GM12878 (cell line): ENCODE data around the gene TRIM71. TPM values are rescaled to one million over a fixed set of nuclear protein-coding genes. Genes with fewer than 3 reads are reported as not detected.

Experiments used
- BCL11A ChIP-seq: IDR thresholded peaks from 2 replicates; pipeline ENCODE4 v1.6.1; 2011; ENCODE audit warnings: low read depth, low read length
- CBFB ChIP-seq: IDR thresholded peaks from 2 replicates; pipeline ENCODE4 v1.6.1; 2016; ENCODE audit warnings: antibody characterized with exemption, low read depth
- CEBPZ ChIP-seq: fragments of 150-350 bp; IDR thresholded peaks from 2 replicates; pipeline ENCODE4 v1.6.1; 2016; ENCODE audit warnings: low read depth, low read length
- DPF2 ChIP-seq: fragments of 450-650 bp; IDR thresholded peaks from 2 replicates; pipeline ENCODE4 v1.6.1; 2017; ENCODE audit warnings: mild to moderate bottlenecking
- EED ChIP-seq: sonication (generic); IDR thresholded peaks from 2 replicates; pipeline ENCODE4 v1.6.1; 2016; ENCODE audit warnings: antibody characterized with exemption, low read depth
- FOXM1 ChIP-seq: IDR thresholded peaks from 2 replicates; pipeline ENCODE4 v1.6.1; 2012; ENCODE audit warnings: low read depth, mild to moderate bottlenecking, inconsistent platforms, low read length, moderate library complexity
- GABPA ChIP-seq: IDR thresholded peaks from 2 replicates; pipeline ENCODE4 v1.6.1; 2014; ENCODE audit warnings: antibody characterized with exemption, low read depth, mild to moderate bottlenecking, inconsistent platforms
- GATAD2B ChIP-seq: fragments of 450-650 bp; conservative IDR thresholded peaks from 2 replicates; pipeline ENCODE4 v1.6.1; 2017; ENCODE audit warnings: low read depth, mild to moderate bottlenecking, moderate library complexity
- HCFC1 ChIP-seq: fragments of 150-350 bp; IDR thresholded peaks from 2 replicates; pipeline ENCODE4 v1.6.1; 2014; ENCODE audit warnings: low read length
- JUNB ChIP-seq: IDR thresholded peaks from 2 replicates; pipeline ENCODE4 v1.6.1; 2016; ENCODE audit warnings: antibody characterized with exemption, mild to moderate bottlenecking
- JUND ChIP-seq: IDR thresholded peaks from 2 replicates; pipeline ENCODE4 v1.6.1; 2012; ENCODE audit warnings: low read depth, mild to moderate bottlenecking, low read length, improper control_type of control experiment, moderate library complexity
- KDM1A ChIP-seq: fragments of 200-600 bp; sonication (generic); IDR thresholded peaks from 2 replicates; pipeline ENCODE4 v1.6.1; 2016; ENCODE audit warnings: borderline replicate concordance
- KLF5 ChIP-seq: fragments of 450-650 bp; IDR thresholded peaks from 2 replicates; pipeline ENCODE4 v1.6.1; 2014; ENCODE audit warnings: mild to moderate bottlenecking; ENCODE audit not compliant: partially characterized antibody
- MEF2B ChIP-seq: fragments of 450-650 bp; IDR thresholded peaks from 2 replicates; pipeline ENCODE4 v1.6.1; 2018; ENCODE audit warnings: mild to moderate bottlenecking, moderate library complexity; ENCODE audit not compliant: partially characterized antibody, poor library complexity, severe bottlenecking
- NR2C1 ChIP-seq: fragments of 450-650 bp; IDR thresholded peaks from 2 replicates; pipeline ENCODE4 v1.6.1; 2017; ENCODE audit warnings: antibody characterized with exemption, mild to moderate bottlenecking, moderate library complexity
- NRF1 ChIP-seq: conservative IDR thresholded peaks from 2 replicates; pipeline ENCODE4 v1.6.1; 2011; ENCODE audit warnings: mild to moderate bottlenecking, low read depth, low read length, improper control_type of control experiment
- POLR2AphosphoS5 ChIP-seq: IDR thresholded peaks from 2 replicates; pipeline ENCODE4 v1.6.1; 2011; ENCODE audit warnings: mild to moderate bottlenecking, low read length, inconsistent platforms
- RAD21 ChIP-seq: IDR thresholded peaks from 2 replicates; pipeline ENCODE4 v1.6.1; 2011; ENCODE audit warnings: mild to moderate bottlenecking, low read depth, low read length, moderate library complexity; ENCODE audit not compliant: insufficient read depth
- SP1 ChIP-seq: IDR thresholded peaks from one replicate; pipeline ENCODE4 v1.6.1; 2011; ENCODE audit warnings: low read depth, low read length
- SREBF2 ChIP-seq: IDR thresholded peaks from 2 replicates; pipeline ENCODE4 v1.6.1; 2012; ENCODE audit warnings: mild to moderate bottlenecking, low read length
- STAT3 ChIP-seq: IDR thresholded peaks from 2 replicates; pipeline ENCODE4 v1.6.1; 2011; ENCODE audit warnings: low read depth, low read length, improper control_type of control experiment
- SUPT20H ChIP-seq: IDR thresholded peaks from 2 replicates; pipeline ENCODE4 v1.6.1; 2011; ENCODE audit warnings: low read depth, mild to moderate bottlenecking, low read length, moderate library complexity, borderline replicate concordance; ENCODE audit not compliant: control insufficient read depth
- TCF3 ChIP-seq: IDR thresholded peaks from 2 replicates; pipeline ENCODE4 v1.6.1; 2012; ENCODE audit warnings: low read depth, mild to moderate bottlenecking, low read length, borderline replicate concordance; ENCODE audit not compliant: insufficient read depth
- WRNIP1 ChIP-seq: IDR thresholded peaks from 2 replicates; pipeline ENCODE4 v1.6.1; 2011; ENCODE audit warnings: low read depth, low read length, improper control_type of control experiment, borderline replicate concordance
- polyA plus RNA-seq, 11 experiments: library from polyadenylated mRNA; depleted of rRNA in 4 of 11; unstranded in 6 of 11; stranded (reverse) in 5 of 11; fragments of >200 nt; fragmentation: Nextera tagmentation in 4 of 11; fragmentation: Illumina TruSeq in 1 of 11; extraction: Ambion mirVana in 4 of 11; extraction: Trizol in 1 of 11; gene quantifications; 1 replicate in 1 of 11; 2 replicates in 10 of 11; pipeline versions ENCODE4 v1.2.1 to v1.2.3, GENCODE V29; 2011 to 2016; ENCODE audit warnings: inconsistent platforms in 2 of 11, missing spikeins in 2 of 11, low read depth in 1 of 11
- total RNA-seq, 4 experiments: library from RNA; depleted of rRNA in 3 of 4; stranded (reverse); fragments of >200 nt in 3 of 4; fragmentation: Illumina TruSeq in 1 of 4; extraction: Trizol in 1 of 4; gene quantifications; 2 replicates each; pipeline versions ENCODE4 v1.2.1 to v1.2.3, GENCODE V29; 2013 to 2021
- TF ChIP-seq, protein P1 (sequence below): IDR thresholded peaks from 2 replicates; pipeline ENCODE4 v1.6.1; 2012; ENCODE audit warnings: low read depth, low read length, improper control_type of control experiment
- TF ChIP-seq, protein P2 (sequence below), 3 experiments: IDR thresholded peaks in 2 of 3; conservative IDR thresholded peaks in 1 of 3; 2 replicates each; pipeline ENCODE4 v1.5.1; 2011; ENCODE audit warnings: low read depth in 3 of 3, low read length in 3 of 3, mild to moderate bottlenecking in 3 of 3, control low read depth in 2 of 3, moderate library complexity in 2 of 3, inconsistent platforms in 1 of 3, mixed read lengths in 1 of 3; ENCODE audit not compliant: control insufficient read depth in 2 of 3, insufficient read depth in 1 of 3; ENCODE audit errors: extremely low read depth in 1 of 3

The TRIM71 gene
- total and polyA plus RNA-seq, 10 of the 15 experiments (the other 5 are each of a cell fraction or from before 2014, with no cell fraction given): 0.02 to 1.8 (median 0.16) TPM

DNA sequence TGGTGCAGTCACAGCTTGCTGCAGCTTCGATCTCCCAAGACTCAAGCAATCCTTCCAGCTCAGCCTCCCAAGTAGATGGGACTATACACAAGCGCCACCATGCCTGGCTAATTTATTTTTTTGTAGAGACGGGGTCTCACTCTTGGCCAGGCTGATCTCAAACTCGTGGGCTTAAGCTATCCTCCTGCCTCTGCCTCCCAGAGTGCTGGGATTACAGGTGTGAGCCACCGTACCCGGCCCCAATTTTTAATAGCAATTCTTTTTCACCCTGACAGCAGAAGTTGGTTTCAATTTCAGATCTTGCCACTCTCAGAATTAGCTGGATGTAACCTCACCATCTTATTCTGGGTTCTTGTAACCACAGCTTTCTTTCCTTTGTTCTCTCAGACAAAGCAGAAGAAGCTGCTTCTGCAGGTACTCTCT lies 64.8 kb downstream of the TRIM71 start (continued):
- TF ChIP-seq, protein P1, sequence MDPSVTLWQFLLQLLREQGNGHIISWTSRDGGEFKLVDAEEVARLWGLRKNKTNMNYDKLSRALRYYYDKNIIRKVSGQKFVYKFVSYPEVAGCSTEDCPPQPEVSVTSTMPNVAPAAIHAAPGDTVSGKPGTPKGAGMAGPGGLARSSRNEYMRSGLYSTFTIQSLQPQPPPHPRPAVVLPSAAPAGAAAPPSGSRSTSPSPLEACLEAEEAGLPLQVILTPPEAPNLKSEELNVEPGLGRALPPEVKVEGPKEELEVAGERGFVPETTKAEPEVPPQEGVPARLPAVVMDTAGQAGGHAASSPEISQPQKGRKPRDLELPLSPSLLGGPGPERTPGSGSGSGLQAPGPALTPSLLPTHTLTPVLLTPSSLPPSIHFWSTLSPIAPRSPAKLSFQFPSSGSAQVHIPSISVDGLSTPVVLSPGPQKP: no peak
- TF ChIP-seq HCFC1 (no peak), NR2C1 (no peak), STAT3 (no peak), SP1 (no peak), KLF5 (no peak), CEBPZ (no peak), JUND (peak; percentile 70; the same call in 1 of the 2 replicates), KDM1A (no peak), DPF2 (peak; percentile 95), TCF3 (0 out of 2 replicates have a peak, but pooled peaks have one; percentile 25), CBFB (peak; percentile 80), NRF1 (no peak), BCL11A (peak; percentile 58; the same call in 1 of the 2 replicates), WRNIP1 (no peak), POLR2AphosphoS5 (no peak), SUPT20H (no peak), EED (0 out of 2 replicates have a peak, but pooled peaks have one; percentile 41), FOXM1 (no peak), JUNB (peak; percentile 77), SREBF2 (no peak), MEF2B (peak; percentile 81), GABPA (no peak), RAD21 (no peak), GATAD2B (peak; percentile 64; the same call in 1 of the 2 replicates)
- TF ChIP-seq, protein P2, sequence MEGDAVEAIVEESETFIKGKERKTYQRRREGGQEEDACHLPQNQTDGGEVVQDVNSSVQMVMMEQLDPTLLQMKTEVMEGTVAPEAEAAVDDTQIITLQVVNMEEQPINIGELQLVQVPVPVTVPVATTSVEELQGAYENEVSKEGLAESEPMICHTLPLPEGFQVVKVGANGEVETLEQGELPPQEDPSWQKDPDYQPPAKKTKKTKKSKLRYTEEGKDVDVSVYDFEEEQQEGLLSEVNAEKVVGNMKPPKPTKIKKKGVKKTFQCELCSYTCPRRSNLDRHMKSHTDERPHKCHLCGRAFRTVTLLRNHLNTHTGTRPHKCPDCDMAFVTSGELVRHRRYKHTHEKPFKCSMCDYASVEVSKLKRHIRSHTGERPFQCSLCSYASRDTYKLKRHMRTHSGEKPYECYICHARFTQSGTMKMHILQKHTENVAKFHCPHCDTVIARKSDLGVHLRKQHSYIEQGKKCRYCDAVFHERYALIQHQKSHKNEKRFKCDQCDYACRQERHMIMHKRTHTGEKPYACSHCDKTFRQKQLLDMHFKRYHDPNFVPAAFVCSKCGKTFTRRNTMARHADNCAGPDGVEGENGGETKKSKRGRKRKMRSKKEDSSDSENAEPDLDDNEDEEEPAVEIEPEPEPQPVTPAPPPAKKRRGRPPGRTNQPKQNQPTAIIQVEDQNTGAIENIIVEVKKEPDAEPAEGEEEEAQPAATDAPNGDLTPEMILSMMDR (IDR thresholded peaks at IDR 0.05 in 2 of 3, conservative IDR thresholded peaks at IDR 0.05 in 1 of 3; ENCODE audit: control insufficient read depth in 2 of 3, extremely low read depth in 1 of 3, insufficient read depth in 1 of 3, low read depth in 3 of 3, low read length in 3 of 3): no peak
